ENCODE data around the gene CDC42BPB.

Gene CDC42BPB

GRCh38 chr14:103008126-103008525 lies 49.2 kb downstream of the CDC42BPB start:
- H3K9me3 Mint-ChIP-seq = no peaks in the 10 kb centered on the region
- DNase-seq (ENCODE audit: low spot score in 2 of 2) (no peak), ATAC-seq (no peak)
- no peak overlapping the region for H3K4me3 Mint-ChIP-seq
- H3K4me1 Mint-ChIP-seq = no peaks in the 10 kb centered on the region
- no peak overlapping the region for H3K27ac Mint-ChIP-seq
- no peaks in the 10 kb centered on the region for H3K36me3 Mint-ChIP-seq

DNA sequence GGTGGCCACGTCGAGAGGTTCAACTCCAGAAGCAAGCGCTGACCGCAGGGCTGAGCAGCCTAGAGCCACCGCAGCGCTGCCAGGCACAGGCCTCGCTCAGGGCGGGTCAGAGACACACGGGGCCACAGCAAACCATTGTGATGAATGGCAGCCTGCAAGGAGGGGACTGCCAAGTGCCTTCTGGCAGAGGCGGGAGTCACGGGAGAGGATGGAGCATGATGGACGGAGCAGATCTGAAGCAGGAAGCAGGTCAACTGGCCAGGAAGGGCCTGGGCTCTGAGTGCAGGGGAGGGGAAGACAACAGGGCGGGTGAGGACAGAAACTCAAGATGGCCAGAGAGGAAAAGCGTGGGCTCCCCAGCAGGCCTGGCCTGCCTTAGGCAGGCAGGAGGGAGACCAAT lies 49.8 kb downstream of the CDC42BPB start:
- ATAC-seq (no peak), DNase-seq (ENCODE audit: low spot score in 2 of 2) (no peak)
- Mint-ChIP-seq H3K27ac (peak overlapping the region; percentile 20), H3K9me3 (no peaks in the 10 kb centered on the region), H3K36me3 (no peaks in the 10 kb centered on the region), H3K4me3 (no peak overlapping the region), H3K4me1 (no peaks in the 10 kb centered on the region)

DNA sequence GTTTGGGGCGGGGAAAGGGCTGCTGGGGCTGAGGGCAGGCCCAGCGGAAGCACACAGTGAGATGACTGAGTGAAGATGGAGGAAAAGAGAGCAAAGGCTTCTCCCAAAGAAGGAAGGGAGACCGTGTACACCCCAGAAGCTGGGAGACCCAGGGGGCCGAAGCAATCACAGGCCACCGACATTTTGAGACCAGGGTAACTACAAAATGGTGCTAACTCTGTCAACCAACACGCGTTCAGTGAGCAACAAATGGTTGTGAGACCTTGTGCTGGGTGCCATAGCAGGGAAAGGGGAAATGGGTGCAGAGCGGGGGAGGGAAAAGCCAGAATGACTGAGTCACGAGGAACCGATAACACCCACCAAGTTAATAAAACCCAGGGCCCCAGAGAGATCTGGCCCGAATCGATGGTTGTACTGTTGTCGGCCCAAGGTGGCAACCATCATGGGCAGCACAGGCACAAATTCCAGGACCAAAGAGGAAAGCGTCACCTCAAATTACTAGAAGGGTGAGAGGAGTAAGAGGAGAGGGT lies 50.3 kb downstream of the CDC42BPB start:
- Mint-ChIP-seq H3K4me3 (no peak overlapping the region), H3K36me3 (no peaks in the 10 kb centered on the region), H3K4me1 (no peaks in the 10 kb centered on the region), H3K9me3 (no peaks in the 10 kb centered on the region), H3K27ac (peak overlapping the region; percentile 20)
- no peak for DNase-seq (ENCODE audit: low spot score in 2 of 2)
- ATAC-seq = no peak

- no peak for DNase-seq (ENCODE audit: low spot score in 2 of 2)
- H3K9me3 Mint-ChIP-seq = no peaks in the 10 kb centered on the region
- H3K4me3 Mint-ChIP-seq = no peak overlapping the region
- no peak overlapping the region for H3K27ac Mint-ChIP-seq
- ATAC-seq = no peak
- H3K4me1 Mint-ChIP-seq = no peaks in the 10 kb centered on the region
- no peaks in the 10 kb centered on the region for H3K36me3 Mint-ChIP-seq
Observed at GRCh38 chr14:103006106-103006505, 51.2 kb downstream of the CDC42BPB start.

- ATAC-seq (no peak), DNase-seq (ENCODE audit: low spot score in 2 of 2) (no peak)
- H3K4me1 Mint-ChIP-seq = no peaks in the 10 kb centered on the region
- H3K27ac Mint-ChIP-seq = no peak overlapping the region
- H3K4me3 Mint-ChIP-seq = no peak overlapping the region
- no peaks in the 10 kb centered on the region for H3K36me3 Mint-ChIP-seq
- H3K9me3 Mint-ChIP-seq = no peaks in the 10 kb centered on the region
Observed at GRCh38 chr14:103003850-103004249, 53.5 kb downstream of the CDC42BPB start.

DNA sequence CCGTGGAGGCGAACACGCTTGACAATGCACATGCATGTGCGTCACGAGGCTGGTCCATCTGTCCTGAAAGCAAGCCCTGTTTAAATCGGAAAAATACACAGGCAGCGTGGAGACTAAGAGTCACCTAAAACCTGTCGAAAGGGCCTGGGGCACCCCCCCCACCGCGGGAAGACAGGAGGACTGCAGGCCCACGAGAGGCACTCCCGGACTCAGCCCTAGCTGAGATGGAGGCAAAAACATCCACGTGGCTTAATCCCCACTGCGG lies 54.1 kb downstream of the CDC42BPB start:
- DNase-seq (ENCODE audit: low spot score in 2 of 2) (no peak), ATAC-seq (no peak)
- Mint-ChIP-seq H3K9me3 (no peaks in the 10 kb centered on the region), H3K27ac (no peak overlapping the region), H3K4me1 (no peaks in the 10 kb centered on the region), H3K36me3 (no peaks in the 10 kb centered on the region), H3K4me3 (no peak overlapping the region)

- Mint-ChIP-seq H3K4me3 (no peak overlapping the region), H3K9me3 (no peaks in the 10 kb centered on the region), H3K27ac (no peak overlapping the region), H3K36me3 (peaks cover 4% of the 10 kb centered on the region), H3K4me1 (no peaks in the 10 kb centered on the region)
- ATAC-seq (no peak), DNase-seq (ENCODE audit: low spot score in 2 of 2) (no peak)
Observed at GRCh38 chr14:103002578-103003350, 54.6 kb downstream of the CDC42BPB start.

DNA sequence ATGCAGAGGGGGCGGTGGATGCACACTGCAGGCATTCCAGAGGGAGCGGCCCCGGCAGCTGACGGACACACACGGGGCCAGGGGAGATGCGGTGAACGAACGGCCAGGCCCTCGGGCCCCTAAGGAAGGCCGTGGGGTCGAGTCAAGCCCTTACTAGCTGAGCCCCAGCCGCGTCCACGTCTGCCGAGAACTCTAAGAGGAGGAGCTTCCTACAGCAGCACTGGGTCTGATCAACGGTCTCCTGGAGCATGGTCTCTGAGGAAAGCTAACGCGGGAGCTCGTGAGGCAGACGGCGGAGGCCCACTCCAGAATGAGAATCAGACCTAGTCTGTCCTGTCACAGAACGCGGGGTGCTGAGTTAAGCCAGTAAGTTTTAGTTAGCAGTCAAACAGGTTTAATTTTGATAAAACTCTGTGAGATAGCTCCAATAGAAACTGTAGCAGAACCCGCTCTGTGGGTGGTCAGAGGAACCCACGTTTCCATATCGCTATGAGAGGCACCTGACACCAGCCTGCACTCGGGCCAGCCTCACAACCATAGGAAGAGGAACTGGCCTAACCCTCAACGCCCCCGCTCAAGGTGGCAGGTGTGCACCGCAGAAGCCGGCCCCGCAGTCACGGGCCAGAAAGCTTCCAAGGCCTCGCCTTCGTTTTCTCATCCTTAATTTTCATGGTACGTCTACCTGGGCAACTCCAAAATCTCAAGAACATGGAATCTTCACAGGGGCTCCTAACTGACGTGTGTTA lies 55.5 kb downstream of the CDC42BPB start:
- no peaks in the 10 kb centered on the region for H3K4me1 Mint-ChIP-seq
- peaks cover 6% of the 10 kb centered on the region for H3K36me3 Mint-ChIP-seq
- ATAC-seq (peak; percentile 37), DNase-seq (ENCODE audit: low spot score in 2 of 2) (no peak)
- H3K9me3 Mint-ChIP-seq = no peaks in the 10 kb centered on the region
- no peak overlapping the region for H3K4me3 Mint-ChIP-seq
- H3K27ac Mint-ChIP-seq = no peak overlapping the region

DNA sequence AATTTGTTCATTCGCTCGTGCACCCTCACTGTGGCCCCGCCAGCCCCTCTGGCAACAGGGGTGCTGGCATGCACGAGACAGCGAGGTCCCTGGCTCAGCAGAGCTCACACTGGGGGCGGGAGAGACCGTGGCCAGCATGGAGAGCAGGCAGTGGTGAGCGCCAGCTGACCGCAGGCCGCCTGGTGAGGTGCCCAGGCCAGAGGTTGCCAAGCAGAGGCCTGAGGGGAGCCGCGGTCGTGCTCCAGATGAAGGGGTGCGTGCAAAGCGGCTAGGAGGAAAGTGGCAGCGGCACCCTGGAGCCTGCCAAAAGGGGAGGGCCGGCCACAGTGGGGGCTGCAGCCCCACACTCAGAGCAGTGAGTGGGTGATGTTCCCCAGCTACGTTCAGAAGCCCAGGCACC lies 56.1 kb downstream of the CDC42BPB start:
- no peak for DNase-seq (ENCODE audit: low spot score in 2 of 2)
- peaks cover 6% of the 10 kb centered on the region for H3K36me3 Mint-ChIP-seq
- H3K4me3 Mint-ChIP-seq = no peak overlapping the region
- H3K4me1 Mint-ChIP-seq = no peaks in the 10 kb centered on the region
- no peak for ATAC-seq
- no peak overlapping the region for H3K27ac Mint-ChIP-seq
- no peaks in the 10 kb centered on the region for H3K9me3 Mint-ChIP-seq

- H3K4me3 Mint-ChIP-seq = no peak overlapping the region
- no peak for ATAC-seq
Observed at GRCh38 chr14:103000291-103000921, 56.9 kb downstream of the CDC42BPB start.

DNA sequence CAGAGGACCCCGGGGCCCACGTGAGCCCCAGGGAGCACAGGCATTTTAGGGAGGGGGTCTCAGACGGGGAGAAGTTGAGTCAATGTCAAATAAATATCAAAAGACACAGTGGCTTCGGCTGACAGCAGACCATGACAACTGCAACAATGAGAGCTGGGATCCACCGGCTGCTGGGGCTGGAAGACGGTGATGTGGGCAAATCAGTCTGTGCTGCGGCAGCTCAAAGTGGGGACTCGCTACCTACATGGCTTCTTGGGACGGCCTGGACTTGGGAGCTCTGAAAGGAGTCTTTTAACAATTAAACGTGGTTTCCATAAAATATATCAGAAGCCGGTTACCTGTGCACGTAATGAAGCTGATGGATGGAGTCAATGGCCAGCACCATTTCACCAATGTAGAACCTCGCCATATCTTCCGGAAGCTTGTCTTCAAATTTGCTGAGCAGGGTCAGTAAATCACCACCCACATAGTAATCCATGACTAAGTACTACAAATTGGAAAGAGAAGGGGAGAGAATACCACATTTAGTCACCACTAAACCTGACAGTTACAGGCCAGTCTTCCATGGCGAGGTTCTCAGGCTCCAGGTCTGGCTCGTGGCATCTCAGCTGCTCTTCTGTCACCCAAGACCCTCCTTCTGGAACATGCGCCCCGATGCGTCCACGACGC lies 58.0 kb downstream of the CDC42BPB start:
- DNase-seq (ENCODE audit: low spot score in 2 of 2) (no peak), ATAC-seq (no peak)
- H3K9me3 Mint-ChIP-seq = no peaks in the 10 kb centered on the region
- H3K36me3 Mint-ChIP-seq = peaks cover 6% of the 10 kb centered on the region
- no peaks in the 10 kb centered on the region for H3K4me1 Mint-ChIP-seq
- H3K27ac Mint-ChIP-seq = no peak overlapping the region
- no peak overlapping the region for H3K4me3 Mint-ChIP-seq

More at GRCh38 chr14:103000291-103000921, 56.9 kb downstream of the CDC42BPB start:
- Mint-ChIP-seq H3K9me3 (no peaks in the 10 kb centered on the region), H3K36me3 (peaks cover 6% of the 10 kb centered on the region), H3K27ac (no peak overlapping the region), H3K4me1 (no peaks in the 10 kb centered on the region)
- DNase-seq (ENCODE audit: low spot score in 2 of 2) = no peak

- Mint-ChIP-seq H3K4me1 (no peaks in the 10 kb centered on the region), H3K4me3 (no peak overlapping the region), H3K9me3 (no peaks in the 10 kb centered on the region), H3K27ac (no peak overlapping the region), H3K36me3 (peaks cover 6% of the 10 kb centered on the region)
- DNase-seq (ENCODE audit: low spot score in 2 of 2) (no peak), ATAC-seq (no peak)
Observed at GRCh38 chr14:102998393-102998792, 59.0 kb downstream of the CDC42BPB start.

GRCh38 chr14:102996941-102997340 lies 60.4 kb downstream of the CDC42BPB start:
- Mint-ChIP-seq H3K9me3 (no peaks in the 10 kb centered on the region), H3K36me3 (peaks cover 6% of the 10 kb centered on the region), H3K4me1 (no peaks in the 10 kb centered on the region), H3K27ac (no peak overlapping the region), H3K4me3 (no peak overlapping the region)
- DNase-seq (ENCODE audit: low spot score in 2 of 2) (no peak), ATAC-seq (no peak)

DNA sequence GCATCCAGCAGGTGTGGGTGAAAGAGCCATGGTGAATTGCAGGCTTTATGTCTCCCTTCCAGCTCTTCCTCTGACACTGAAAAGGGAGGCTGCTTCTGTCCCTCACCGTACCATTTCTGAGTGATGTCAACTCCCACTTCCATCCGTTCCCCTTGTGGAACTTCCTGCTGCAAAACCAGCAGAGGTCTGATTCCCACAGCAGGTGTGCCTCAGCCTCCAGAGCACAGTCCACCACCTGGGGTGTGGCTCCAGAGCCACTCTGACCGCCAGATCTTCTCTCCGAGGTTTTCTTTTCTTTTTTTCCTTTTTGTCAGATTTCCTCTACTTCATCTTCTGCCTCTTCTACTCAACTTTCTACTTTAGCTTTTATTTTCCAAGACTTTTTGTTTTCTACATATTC lies 62.7 kb downstream of the CDC42BPB start:
- H3K36me3 Mint-ChIP-seq = peaks cover 6% of the 10 kb centered on the region
- no peaks in the 10 kb centered on the region for H3K9me3 Mint-ChIP-seq
- DNase-seq (ENCODE audit: low spot score in 2 of 2) (no peak), ATAC-seq (no peak)
- H3K4me1 Mint-ChIP-seq = no peaks in the 10 kb centered on the region
- H3K4me3 Mint-ChIP-seq = no peak overlapping the region
- H3K27ac Mint-ChIP-seq = peak overlapping the region; percentile 8

DNA sequence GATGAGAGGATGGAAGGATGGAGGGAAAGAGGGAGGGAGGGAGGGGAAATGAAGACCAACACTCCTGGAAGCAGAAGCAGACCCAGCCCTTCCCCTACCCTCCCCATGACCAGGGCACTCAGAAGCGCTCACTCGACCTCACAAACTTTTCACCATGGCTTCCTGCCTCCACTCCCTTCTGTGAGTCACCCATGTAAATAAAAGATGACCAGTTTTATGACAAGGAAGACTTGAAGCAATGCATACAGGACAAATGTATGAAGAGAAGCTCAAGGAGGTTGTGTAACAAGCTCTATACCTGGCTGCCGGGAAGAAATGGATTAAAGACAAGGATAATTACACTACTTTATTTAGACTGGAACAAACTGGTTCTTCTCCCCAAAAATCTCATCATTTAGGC lies 63.8 kb downstream of the CDC42BPB start:
- no peaks in the 10 kb centered on the region for H3K4me1 Mint-ChIP-seq
- no peak overlapping the region for H3K4me3 Mint-ChIP-seq
- DNase-seq (ENCODE audit: low spot score in 2 of 2) (no peak), ATAC-seq (no peak)
- peaks cover 6% of the 10 kb centered on the region for H3K36me3 Mint-ChIP-seq
- H3K9me3 Mint-ChIP-seq = peaks cover under 1% of the 10 kb centered on the region
- H3K27ac Mint-ChIP-seq = no peak overlapping the region

Measured in stimulated activated effector memory CD8-positive, alpha-beta T cell treated with anti-CD3 and anti-CD28 coated beads, Interleukin-12 subunit alpha, Interleukin-12 subunit beta, amount 100 ng/mL, for 72 hours (primary cell).